ENCODE data around the gene RANGAP1.

RANGAP1 gene

GRCh38 chr22:41285820-41286638, at the start of gene RANGAP1:
Gene RANGAP1 (minus strand): TSS chr22:41286187. CDS start chr22:41281044, 5,143 bp downstream.
- H3K4me3 ChIP-seq (ENCODE audit: low read depth, low read length) = peak within 1 kb of the TSS; percentile 81
- POLR2A ChIA-PET = interaction anchor here (0.8 to 1.2 kb wide), 4 partner anchors 15 to 272 kb away, joined by 3 to 4 read pairs (median 4); partner anchors contain the start of genes TEF, TOB2 and ZC3H7B
- CTCF ChIA-PET = interaction anchor here (0.6 to 1.3 kb wide), 4 partner anchors 17 to 621 kb away, joined by 3 to 4 read pairs (median 3); no protein-coding TSS in a partner anchor
- DNase-seq (ENCODE audit: low read depth, low spot score) = peak; percentile 86
- peak; percentile 49 for TF ChIP-seq CTCF (IDR thresholded peaks at IDR 0.05; ENCODE audit: insufficient read depth, low read length, missing control alignments)

- DNase-seq (ENCODE audit: low read depth, low spot score) = no peak
- no peak for TF ChIP-seq CTCF (IDR thresholded peaks at IDR 0.05; ENCODE audit: insufficient read depth, low read length, missing control alignments)
- ChIA-PET POLR2A (no interaction called here), CTCF (no interaction called here)
- no peak overlapping the region for H3K4me3 ChIP-seq (ENCODE audit: low read depth, low read length)
Observed at GRCh38 chr22:41334951-41335635, 49.1 kb upstream of the RANGAP1 start.

GRCh38 chr22:41334215-41334614, 48.2 kb upstream of the RANGAP1 start:
- ChIA-PET POLR2A (no interaction called here), CTCF (interaction anchor here (1.0 to 1.3 kb wide), 2 partner anchors 21 to 184 kb away, joined by 3 to 4 read pairs; no protein-coding TSS in a partner anchor)
- DNase-seq (ENCODE audit: low read depth, low spot score) = no peak
- no peak for TF ChIP-seq CTCF (IDR thresholded peaks at IDR 0.05; ENCODE audit: insufficient read depth, low read length, missing control alignments)
- H3K4me3 ChIP-seq (ENCODE audit: low read depth, low read length) = no peak overlapping the region

GRCh38 chr22:41333806-41334205, 47.8 kb upstream of the RANGAP1 start:
- CTCF ChIA-PET = interaction anchor here (1.0 to 1.3 kb wide), 2 partner anchors 21 to 184 kb away, joined by 3 to 4 read pairs; no protein-coding TSS in a partner anchor
- TF ChIP-seq CTCF (IDR thresholded peaks at IDR 0.05; ENCODE audit: insufficient read depth, low read length, missing control alignments) = no peak
- POLR2A ChIA-PET = no interaction called here
- no peak for DNase-seq (ENCODE audit: low read depth, low spot score)
- no peak overlapping the region for H3K4me3 ChIP-seq (ENCODE audit: low read depth, low read length)

- no peak overlapping the region for H3K4me3 ChIP-seq (ENCODE audit: low read depth, low read length)
- CTCF ChIA-PET = no interaction called here
- DNase-seq (ENCODE audit: low read depth, low spot score) = no peak
- POLR2A ChIA-PET = no interaction called here
- TF ChIP-seq CTCF (IDR thresholded peaks at IDR 0.05; ENCODE audit: insufficient read depth, low read length, missing control alignments) = no peak
Observed at GRCh38 chr22:41332217-41332939, 46.4 kb upstream of the RANGAP1 start.
